ENCODE data around the gene ANGPTL2. TPM values are rescaled to one million over a fixed set of nuclear protein-coding genes. Genes with fewer than 3 reads are reported as not detected.

Gene ANGPTL2
- total and polyA plus RNA-seq, 2 experiments from 2014 or later: 18.0 to 25.6 TPM

DNA sequence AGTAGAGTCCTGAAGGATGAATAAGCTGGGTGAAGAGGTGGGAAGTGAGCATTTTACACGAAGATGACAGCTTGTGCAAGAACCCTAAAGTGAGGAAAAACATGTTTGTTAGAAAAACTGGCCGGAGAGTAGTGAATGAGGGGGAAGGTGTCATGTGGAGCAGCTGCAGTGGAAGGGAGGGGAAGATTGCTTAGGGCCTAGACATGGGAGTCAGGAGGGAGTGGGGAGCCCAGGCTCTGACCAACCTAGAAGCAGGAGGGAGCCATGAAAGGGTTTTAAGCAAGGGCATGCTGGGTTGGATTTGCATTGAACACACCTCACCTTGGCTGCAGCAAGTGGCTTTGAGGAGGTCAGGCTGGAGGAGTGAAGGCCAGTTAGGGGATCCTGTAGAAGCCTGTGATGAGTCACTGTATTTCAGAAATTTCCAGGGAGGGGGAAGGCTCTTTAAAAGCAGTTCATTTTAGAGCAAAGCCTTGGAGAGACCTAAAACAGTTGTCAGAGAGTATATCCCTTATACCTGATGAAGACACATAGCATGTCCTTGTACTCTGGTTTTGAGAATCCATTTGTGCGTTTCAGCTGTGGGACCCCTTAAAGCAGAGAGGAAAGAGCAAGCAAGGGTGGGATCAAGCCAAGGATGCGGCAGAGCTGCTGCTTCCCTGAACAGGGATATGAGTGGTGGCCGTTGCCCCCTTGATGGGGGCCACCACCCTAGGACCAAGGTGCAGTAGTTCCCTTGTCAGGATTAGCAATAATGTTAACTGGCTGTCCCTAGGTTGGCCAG lies 45.4 kb downstream of the ANGPTL2 start:
- no peaks in the 10 kb centered on the region for H3K9me3 ChIP-seq (ENCODE audit: low read depth)
- H3K27me3 ChIP-seq: no peaks in the 10 kb centered on the region
- TF ChIP-seq CTCF (IDR thresholded peaks at IDR 0.05; ENCODE audit: poor library complexity): no peak
- TF ChIP-seq EZH2phosphoT487 (IDR thresholded peaks at IDR 0.05; ENCODE audit: low read depth, severe bottlenecking, unreplicated experiment): no peak
- TF ChIP-seq EZH2 (IDR thresholded peaks at IDR 0.05; ENCODE audit: borderline replicate concordance): no peak
- H3K36me3 ChIP-seq (replicated peaks; ENCODE audit: insufficient read depth, low read depth): no peaks in the 10 kb centered on the region
- DNase-seq (ENCODE audit: low spot score): no peak
- no peak overlapping the region for H3K27ac ChIP-seq
- 84% methylated on average over 5 of the region's 5 CpGs for WGBS (ENCODE audit: low lambda C conversion rate, missing lambda C conversion rate)
- no peak overlapping the region for H2AFZ ChIP-seq
- H3K4me2 ChIP-seq: no peak overlapping the region
- no peaks in the 10 kb centered on the region for H3K9me2 ChIP-seq (replicated peaks; ENCODE audit: insufficient read depth)
- H4K20me1 ChIP-seq (ENCODE audit: insufficient read depth, poor library complexity, severe bottlenecking): no peaks in the 10 kb centered on the region
- no peaks in the 10 kb centered on the region for H3K79me2 ChIP-seq
- H3K4me3 ChIP-seq: no peak overlapping the region
- H3K4me1 ChIP-seq (ENCODE audit: insufficient read depth): no peaks in the 10 kb centered on the region

DNA sequence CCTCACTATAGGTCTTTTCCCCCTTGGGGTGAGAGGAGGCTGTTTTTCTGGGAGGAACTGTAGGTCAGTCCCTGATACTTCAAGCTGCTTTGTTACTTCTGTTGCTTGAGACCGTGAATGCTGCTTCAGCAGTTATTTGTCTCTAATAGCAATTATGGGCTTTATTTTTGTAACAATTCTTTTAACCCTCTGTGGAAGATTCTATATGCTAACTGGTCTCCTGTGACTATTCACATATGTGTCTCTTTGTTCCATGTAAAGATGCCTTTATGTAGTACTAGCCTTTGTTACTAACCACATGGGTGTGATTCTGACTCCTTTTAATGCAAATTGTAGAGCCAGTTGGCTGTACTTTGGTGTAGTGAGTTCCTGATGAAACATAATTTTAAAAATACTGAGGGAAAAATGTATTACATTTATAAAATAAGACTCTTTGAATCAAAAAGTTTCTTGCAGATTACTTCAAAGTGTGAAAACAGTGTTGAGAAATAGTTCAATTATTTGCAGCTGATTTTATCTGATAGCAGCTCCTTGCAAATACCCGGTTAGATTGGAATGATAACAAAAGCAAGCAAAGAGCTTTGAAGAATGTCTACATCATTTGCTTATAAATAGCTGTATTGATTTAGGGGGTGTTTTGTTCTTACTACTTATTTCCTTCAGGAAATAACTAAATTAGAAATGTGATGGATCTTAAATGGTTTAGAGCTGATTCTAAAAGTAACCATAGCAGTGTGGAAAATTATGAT lies 46.6 kb downstream of the ANGPTL2 start:
- 22% methylated on average over 2 of the region's 2 CpGs for WGBS (ENCODE audit: low lambda C conversion rate, missing lambda C conversion rate)
- Histone ChIP-seq H2AFZ (no peak overlapping the region), H3K9me3 (ENCODE audit: low read depth) (no peaks in the 10 kb centered on the region), H3K4me3 (no peak overlapping the region), H3K4me1 (ENCODE audit: insufficient read depth) (no peaks in the 10 kb centered on the region), H3K27me3 (no peaks in the 10 kb centered on the region), H3K4me2 (no peak overlapping the region), H3K27ac (no peak overlapping the region), H3K79me2 (no peaks in the 10 kb centered on the region), H3K36me3 (replicated peaks; ENCODE audit: insufficient read depth, low read depth) (no peaks in the 10 kb centered on the region), H4K20me1 (ENCODE audit: insufficient read depth, poor library complexity, severe bottlenecking) (no peaks in the 10 kb centered on the region), H3K9me2 (replicated peaks; ENCODE audit: insufficient read depth) (no peaks in the 10 kb centered on the region)
- TF ChIP-seq EZH2phosphoT487 (IDR thresholded peaks at IDR 0.05; ENCODE audit: low read depth, severe bottlenecking, unreplicated experiment): no peak
- TF ChIP-seq EZH2 (IDR thresholded peaks at IDR 0.05; ENCODE audit: borderline replicate concordance): no peak
- no peak for TF ChIP-seq CTCF (IDR thresholded peaks at IDR 0.05; ENCODE audit: poor library complexity)
- DNase-seq (ENCODE audit: low spot score): no peak

GRCh38 chr9:127074561-127075548 lies 47.6 kb downstream of the ANGPTL2 start:
- H3K9me2 ChIP-seq (replicated peaks; ENCODE audit: insufficient read depth): no peaks in the 10 kb centered on the region
- TF ChIP-seq EZH2 (IDR thresholded peaks at IDR 0.05; ENCODE audit: borderline replicate concordance) (no peak), EZH2phosphoT487 (IDR thresholded peaks at IDR 0.05; ENCODE audit: low read depth, severe bottlenecking, unreplicated experiment) (no peak), CTCF (IDR thresholded peaks at IDR 0.05; ENCODE audit: poor library complexity) (no peak)
- DNase-seq (ENCODE audit: low spot score): no peak
- no peaks in the 10 kb centered on the region for H3K27me3 ChIP-seq
- no peaks in the 10 kb centered on the region for H3K36me3 ChIP-seq (replicated peaks; ENCODE audit: insufficient read depth, low read depth)
- H3K79me2 ChIP-seq: no peaks in the 10 kb centered on the region
- WGBS (ENCODE audit: low lambda C conversion rate, missing lambda C conversion rate): 84% methylated on average over 4 of the region's 4 CpGs
- no peak overlapping the region for H3K4me2 ChIP-seq
- H3K27ac ChIP-seq: no peak overlapping the region
- no peaks in the 10 kb centered on the region for H3K9me3 ChIP-seq (ENCODE audit: low read depth)
- no peak overlapping the region for H2AFZ ChIP-seq
- no peaks in the 10 kb centered on the region for H3K4me1 ChIP-seq (ENCODE audit: insufficient read depth)
- no peak overlapping the region for H3K4me3 ChIP-seq
- H4K20me1 ChIP-seq (ENCODE audit: insufficient read depth, poor library complexity, severe bottlenecking): no peaks in the 10 kb centered on the region
